Measurements from ENCODE around the gene APOM.

The APOM gene

DNA sequence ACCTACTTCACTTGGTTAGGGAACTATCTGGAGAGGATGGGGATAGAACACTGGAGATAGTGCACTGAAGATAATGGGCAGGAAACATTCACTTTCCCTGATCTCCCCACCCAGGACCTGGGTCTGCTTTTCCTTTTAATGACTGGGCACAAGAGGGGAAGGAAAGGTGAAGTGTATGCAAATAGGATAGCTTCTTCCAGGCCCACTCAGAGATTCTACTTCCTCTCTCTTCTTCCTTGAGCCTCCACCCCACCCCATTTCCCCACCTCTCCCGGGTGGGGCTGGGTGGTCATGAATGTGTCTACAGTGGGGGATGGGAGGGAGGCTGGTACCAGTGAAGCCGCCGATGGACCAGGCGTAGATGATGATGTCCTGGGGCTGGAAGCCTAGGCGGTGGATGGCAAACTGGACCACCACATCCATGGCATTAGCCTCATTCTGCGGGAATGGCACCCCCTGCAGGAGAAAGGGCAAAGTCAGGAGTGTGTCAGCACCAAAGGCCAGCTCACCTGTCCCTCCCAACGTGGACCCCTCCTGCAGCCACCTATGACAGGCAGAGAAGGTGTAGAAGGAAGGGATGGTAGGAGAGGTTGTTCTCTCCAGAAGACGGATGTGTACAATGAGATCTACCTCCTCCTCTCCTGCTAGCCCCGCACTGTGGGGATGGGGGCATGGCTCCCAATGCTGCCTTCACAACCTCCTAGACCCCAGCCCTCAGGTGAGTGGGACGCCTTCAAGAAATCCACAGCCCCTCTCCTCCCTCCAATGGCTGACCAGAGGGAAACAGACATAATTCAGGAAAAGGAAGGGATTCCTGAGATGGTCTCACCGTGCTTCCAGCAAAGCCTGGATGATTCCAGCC, 33.8 kb downstream of the APOM start:
- TF ChIP-seq ZC3H10 (CRISPR knock-in tag; IDR thresholded peaks at IDR 0.05) (no peak), ZNF8 (CRISPR knock-in tag; IDR thresholded peaks at IDR 0.05) (no peak)
- TF ChIP-seq, protein P1, sequence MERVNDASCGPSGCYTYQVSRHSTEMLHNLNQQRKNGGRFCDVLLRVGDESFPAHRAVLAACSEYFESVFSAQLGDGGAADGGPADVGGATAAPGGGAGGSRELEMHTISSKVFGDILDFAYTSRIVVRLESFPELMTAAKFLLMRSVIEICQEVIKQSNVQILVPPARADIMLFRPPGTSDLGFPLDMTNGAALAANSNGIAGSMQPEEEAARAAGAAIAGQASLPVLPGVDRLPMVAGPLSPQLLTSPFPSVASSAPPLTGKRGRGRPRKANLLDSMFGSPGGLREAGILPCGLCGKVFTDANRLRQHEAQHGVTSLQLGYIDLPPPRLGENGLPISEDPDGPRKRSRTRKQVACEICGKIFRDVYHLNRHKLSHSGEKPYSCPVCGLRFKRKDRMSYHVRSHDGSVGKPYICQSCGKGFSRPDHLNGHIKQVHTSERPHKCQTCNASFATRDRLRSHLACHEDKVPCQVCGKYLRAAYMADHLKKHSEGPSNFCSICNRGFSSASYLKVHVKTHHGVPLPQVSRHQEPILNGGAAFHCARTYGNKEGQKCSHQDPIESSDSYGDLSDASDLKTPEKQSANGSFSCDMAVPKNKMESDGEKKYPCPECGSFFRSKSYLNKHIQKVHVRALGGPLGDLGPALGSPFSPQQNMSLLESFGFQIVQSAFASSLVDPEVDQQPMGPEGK (CRISPR knock-in tag; IDR thresholded peaks at IDR 0.05; ENCODE audit: borderline replicate concordance), result no peak
- peak; percentile 73 for ATAC-seq

DNA sequence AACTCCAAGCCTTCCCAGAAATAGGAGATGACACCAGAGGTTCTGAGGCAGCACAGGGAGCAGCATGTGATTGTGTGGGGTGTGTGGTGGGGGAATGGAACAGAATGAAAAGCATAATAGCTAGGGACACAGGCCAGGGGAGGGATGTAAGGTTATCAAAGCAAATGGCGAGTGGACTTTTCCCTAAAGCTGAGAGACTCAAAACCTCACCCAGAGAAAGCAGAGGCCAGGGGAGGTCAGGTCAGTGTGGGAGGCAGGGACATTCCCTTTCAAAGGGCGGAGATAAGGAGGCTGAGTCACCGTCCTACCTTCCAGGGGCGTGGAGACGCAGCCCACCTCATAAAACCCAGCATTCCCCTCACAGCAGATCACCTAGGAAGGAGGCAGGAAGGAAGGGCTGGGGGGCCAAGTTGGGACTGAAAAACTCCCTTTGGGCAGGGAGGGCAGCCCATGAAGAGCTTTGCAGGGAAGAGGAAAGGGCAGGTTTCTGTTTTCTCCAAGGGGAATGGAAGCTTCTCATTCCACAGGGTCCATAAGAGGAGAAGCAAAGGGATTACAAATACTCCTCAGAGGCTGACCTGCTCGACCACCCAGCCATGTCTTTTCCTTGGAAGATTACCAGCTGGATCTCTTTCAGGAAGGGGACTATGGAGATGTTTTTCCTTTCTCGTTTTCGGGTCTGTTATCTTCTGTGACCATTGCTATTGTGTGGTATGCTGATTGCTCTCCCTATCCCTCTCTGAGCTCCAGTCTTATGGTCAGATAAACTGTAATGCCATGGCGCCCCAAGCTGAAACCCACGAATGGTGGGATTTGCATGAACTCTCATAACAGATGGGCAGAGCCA, 34.8 kb downstream of the APOM start:
- no peak for ATAC-seq
- TF ChIP-seq GLIS3 (CRISPR knock-in tag; IDR thresholded peaks at IDR 0.05), result no peak
- no peak for TF ChIP-seq ESRRG (CRISPR knock-in tag; IDR thresholded peaks at IDR 0.05)
- TF ChIP-seq PPARA (CRISPR knock-in tag; IDR thresholded peaks at IDR 0.05; ENCODE audit: borderline replicate concordance), result no peak
- TF ChIP-seq OSR1 (CRISPR knock-in tag; IDR thresholded peaks at IDR 0.05), result no peak
- no peak for TF ChIP-seq ZFP3 (CRISPR knock-in tag; IDR thresholded peaks at IDR 0.05)

DNA sequence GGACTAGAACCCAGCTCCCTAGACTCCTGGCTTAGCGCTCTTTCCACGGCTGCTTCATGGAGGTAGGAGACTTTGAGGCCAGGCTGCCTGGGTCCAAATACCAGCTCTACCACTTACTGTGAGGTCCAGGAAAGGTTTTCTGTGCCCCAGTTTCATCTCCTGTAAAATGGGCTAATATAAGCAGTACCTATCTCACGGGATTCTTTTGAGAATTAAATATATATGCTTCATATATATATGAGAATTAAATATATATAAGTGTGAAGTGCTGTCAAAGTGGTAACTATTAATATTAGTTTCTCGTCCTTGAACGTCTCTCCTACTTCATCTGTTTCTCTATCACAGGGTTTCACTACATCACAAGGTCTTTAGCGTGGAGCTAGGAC, 35.4 kb downstream of the APOM start:
- TF ChIP-seq, protein P2, sequence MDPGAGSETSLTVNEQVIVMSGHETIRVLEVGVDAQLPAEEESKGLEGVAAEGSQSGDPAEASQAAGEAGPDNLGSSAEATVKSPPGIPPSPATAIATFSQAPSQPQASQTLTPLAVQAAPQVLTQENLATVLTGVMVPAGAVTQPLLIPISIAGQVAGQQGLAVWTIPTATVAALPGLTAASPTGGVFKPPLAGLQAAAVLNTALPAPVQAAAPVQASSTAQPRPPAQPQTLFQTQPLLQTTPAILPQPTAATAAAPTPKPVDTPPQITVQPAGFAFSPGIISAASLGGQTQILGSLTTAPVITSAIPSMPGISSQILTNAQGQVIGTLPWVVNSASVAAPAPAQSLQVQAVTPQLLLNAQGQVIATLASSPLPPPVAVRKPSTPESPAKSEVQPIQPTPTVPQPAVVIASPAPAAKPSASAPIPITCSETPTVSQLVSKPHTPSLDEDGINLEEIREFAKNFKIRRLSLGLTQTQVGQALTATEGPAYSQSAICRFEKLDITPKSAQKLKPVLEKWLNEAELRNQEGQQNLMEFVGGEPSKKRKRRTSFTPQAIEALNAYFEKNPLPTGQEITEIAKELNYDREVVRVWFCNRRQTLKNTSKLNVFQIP (CRISPR knock-in tag; IDR thresholded peaks at IDR 0.05; ENCODE audit: borderline replicate concordance, low read depth), result no peak
- TF ChIP-seq, protein P3, sequence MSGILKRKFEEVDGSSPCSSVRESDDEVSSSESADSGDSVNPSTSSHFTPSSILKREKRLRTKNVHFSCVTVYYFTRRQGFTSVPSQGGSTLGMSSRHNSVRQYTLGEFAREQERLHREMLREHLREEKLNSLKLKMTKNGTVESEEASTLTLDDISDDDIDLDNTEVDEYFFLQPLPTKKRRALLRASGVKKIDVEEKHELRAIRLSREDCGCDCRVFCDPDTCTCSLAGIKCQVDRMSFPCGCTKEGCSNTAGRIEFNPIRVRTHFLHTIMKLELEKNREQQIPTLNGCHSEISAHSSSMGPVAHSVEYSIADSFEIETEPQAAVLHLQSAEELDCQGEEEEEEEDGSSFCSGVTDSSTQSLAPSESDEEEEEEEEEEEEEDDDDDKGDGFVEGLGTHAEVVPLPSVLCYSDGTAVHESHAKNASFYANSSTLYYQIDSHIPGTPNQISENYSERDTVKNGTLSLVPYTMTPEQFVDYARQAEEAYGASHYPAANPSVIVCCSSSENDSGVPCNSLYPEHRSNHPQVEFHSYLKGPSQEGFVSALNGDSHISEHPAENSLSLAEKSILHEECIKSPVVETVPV (CRISPR knock-in tag; IDR thresholded peaks at IDR 0.05), result no peak
- TF ChIP-seq PPARA (CRISPR knock-in tag; IDR thresholded peaks at IDR 0.05; ENCODE audit: borderline replicate concordance) (no peak), ESRRG (CRISPR knock-in tag; IDR thresholded peaks at IDR 0.05) (no peak), ARNTL (CRISPR knock-in tag; IDR thresholded peaks at IDR 0.05; ENCODE audit: borderline replicate concordance, low read depth) (no peak), TOX (CRISPR knock-in tag; IDR thresholded peaks at IDR 0.05; ENCODE audit: borderline replicate concordance) (no peak), OSR1 (CRISPR knock-in tag; IDR thresholded peaks at IDR 0.05) (no peak), ZFP30 (CRISPR knock-in tag; IDR thresholded peaks at IDR 0.05) (no peak), RARB (CRISPR knock-in tag; IDR thresholded peaks at IDR 0.05) (no peak), TCF4 (CRISPR knock-in tag; IDR thresholded peaks at IDR 0.05; ENCODE audit: borderline replicate concordance) (no peak), ZNF70 (CRISPR knock-in tag; IDR thresholded peaks at IDR 0.05) (no peak), ZNF565 (CRISPR knock-in tag; conservative IDR thresholded peaks at IDR 0.05; ENCODE audit: low read depth) (no peak), ZNF8 (CRISPR knock-in tag; IDR thresholded peaks at IDR 0.05) (no peak), SNAI2 (CRISPR knock-in tag; IDR thresholded peaks at IDR 0.05) (no peak), ZFP3 (CRISPR knock-in tag; IDR thresholded peaks at IDR 0.05) (no peak), GLIS3 (CRISPR knock-in tag; IDR thresholded peaks at IDR 0.05) (no peak)
- TF ChIP-seq, protein P4, sequence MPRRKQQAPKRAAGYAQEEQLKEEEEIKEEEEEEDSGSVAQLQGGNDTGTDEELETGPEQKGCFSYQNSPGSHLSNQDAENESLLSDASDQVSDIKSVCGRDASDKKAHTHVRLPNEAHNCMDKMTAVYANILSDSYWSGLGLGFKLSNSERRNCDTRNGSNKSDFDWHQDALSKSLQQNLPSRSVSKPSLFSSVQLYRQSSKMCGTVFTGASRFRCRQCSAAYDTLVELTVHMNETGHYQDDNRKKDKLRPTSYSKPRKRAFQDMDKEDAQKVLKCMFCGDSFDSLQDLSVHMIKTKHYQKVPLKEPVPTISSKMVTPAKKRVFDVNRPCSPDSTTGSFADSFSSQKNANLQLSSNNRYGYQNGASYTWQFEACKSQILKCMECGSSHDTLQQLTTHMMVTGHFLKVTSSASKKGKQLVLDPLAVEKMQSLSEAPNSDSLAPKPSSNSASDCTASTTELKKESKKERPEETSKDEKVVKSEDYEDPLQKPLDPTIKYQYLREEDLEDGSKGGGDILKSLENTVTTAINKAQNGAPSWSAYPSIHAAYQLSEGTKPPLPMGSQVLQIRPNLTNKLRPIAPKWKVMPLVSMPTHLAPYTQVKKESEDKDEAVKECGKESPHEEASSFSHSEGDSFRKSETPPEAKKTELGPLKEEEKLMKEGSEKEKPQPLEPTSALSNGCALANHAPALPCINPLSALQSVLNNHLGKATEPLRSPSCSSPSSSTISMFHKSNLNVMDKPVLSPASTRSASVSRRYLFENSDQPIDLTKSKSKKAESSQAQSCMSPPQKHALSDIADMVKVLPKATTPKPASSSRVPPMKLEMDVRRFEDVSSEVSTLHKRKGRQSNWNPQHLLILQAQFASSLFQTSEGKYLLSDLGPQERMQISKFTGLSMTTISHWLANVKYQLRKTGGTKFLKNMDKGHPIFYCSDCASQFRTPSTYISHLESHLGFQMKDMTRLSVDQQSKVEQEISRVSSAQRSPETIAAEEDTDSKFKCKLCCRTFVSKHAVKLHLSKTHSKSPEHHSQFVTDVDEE (CRISPR knock-in tag; IDR thresholded peaks at IDR 0.05), result no peak
- TF ChIP-seq, protein P1 (CRISPR knock-in tag; IDR thresholded peaks at IDR 0.05; ENCODE audit: borderline replicate concordance), result no peak
- no peak for ATAC-seq

Measured in SK-N-SH treated with all-trans-retinoic acid at 6 μM for 48 hours (cell line).